C4-2B (cell line): Measurements from ENCODE around the gene SYNPO2L.
"Not testable (repeated sequence)": the region's sequence is repeated elsewhere in the genome, so short reads cannot be mapped to it uniquely, and the experiment has no call there.

Source experiments
- CTCF ChIP-seq: fragments of 450-650 bp; conservative IDR thresholded peaks from 2 replicates; pipeline ENCODE4 v1.5.1; 2017; ENCODE audit warnings: mild to moderate bottlenecking
- ZFX ChIP-seq: fragments of 450-650 bp; IDR thresholded peaks from 2 replicates; pipeline ENCODE4 v1.6.1; 2017

GRCh38 chr10:73620974-73621373, 34.9 kb downstream of the SYNPO2L start:
- not testable (repeated sequence) for TF ChIP-seq ZFX, CTCF
